Lower lobe of right lung (tissue), 2 donors: ENCODE results near the gene AGMO. TPM values are rescaled to one million over a fixed set of nuclear protein-coding genes. Genes with fewer than 3 reads are reported as not detected.

Source experiments
- ATAC-seq, 2 donors: fragments of 200-7000 bp; cut with Tn5 transposase; one replicate each; pipeline ENCODE4 v1.9.1; 2020 to 2022; ENCODE audit warnings: mild to moderate bottlenecking in 2 of 2, moderate library complexity in 2 of 2
- DNase-seq: peaks from one replicate; pipeline ENCODE4 v3.0.0-alpha.2; 2020
- H3K27ac ChIP-seq: fragments of 200-600 bp; one replicate; pipeline ENCODE4 v1.8.0; 2022
- H3K27me3 ChIP-seq: fragments of 200-600 bp; one replicate; pipeline ENCODE4 v1.8.0; 2022; ENCODE audit warnings: low read depth
- H3K36me3 ChIP-seq: fragments of 200-600 bp; one replicate; pipeline ENCODE4 v1.8.0; 2022; ENCODE audit warnings: mild to moderate bottlenecking
- H3K4me1 ChIP-seq: fragments of 200-600 bp; one replicate; pipeline ENCODE4 v1.8.0; 2022
- H3K4me3 ChIP-seq: fragments of 200-600 bp; one replicate; pipeline ENCODE4 v1.8.0; 2022; ENCODE audit warnings: mild to moderate bottlenecking
- H3K9me3 ChIP-seq: fragments of 200-600 bp; one replicate; pipeline ENCODE4 v1.8.0; 2022
- intact Hi-C: fragments of 100-400 bp; cut with DNase I; formaldehyde crosslinking; loops from one replicate; pipeline ENCODE4 v1.11.0; 2022
- total RNA-seq: library from RNA; stranded (reverse); fragmentation: NEBNext Ultra II Directional; extraction: Animal tissue kit (Norgen Biotek cat#: 25700); gene quantifications from one replicate; pipeline ENCODE4 v1.2.1, GENCODE V29; 2021
- TF ChIP-seq, protein P1 (sequence below): fragments of 200-600 bp; IDR thresholded peaks from one replicate; pipeline ENCODE4 v1.8.0; 2022; ENCODE audit warnings: antibody characterized with exemption, mild to moderate bottlenecking
- donor health status: DM: no; HTN: yes; CAD: no; lungs with severe emphysema.

AGMO gene
- total RNA-seq, 1 donor from 2014 or later, result not detected

DNA sequence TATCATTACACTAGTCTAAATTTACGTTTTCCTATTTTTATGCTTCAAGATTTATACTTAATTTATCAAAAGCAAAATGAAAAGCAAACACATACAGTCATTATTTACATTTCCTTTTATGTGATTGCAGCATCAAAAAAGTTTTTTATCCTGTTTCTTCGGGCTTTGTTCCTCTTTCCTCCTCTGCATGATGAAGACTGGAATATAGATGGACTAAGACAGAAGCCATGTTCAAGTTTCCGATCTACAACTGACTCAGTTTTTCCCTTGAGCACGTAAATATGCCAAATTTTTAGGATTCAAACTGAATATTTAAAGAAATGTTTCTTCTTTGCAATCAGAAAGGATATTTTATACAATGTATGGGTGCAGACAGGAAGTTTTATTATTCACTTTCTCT, 385.7 kb downstream of the AGMO start:
- no peaks in the 10 kb centered on the region for H3K36me3 ChIP-seq
- H3K27ac ChIP-seq, result no peak overlapping the region
- TF ChIP-seq, protein P1, sequence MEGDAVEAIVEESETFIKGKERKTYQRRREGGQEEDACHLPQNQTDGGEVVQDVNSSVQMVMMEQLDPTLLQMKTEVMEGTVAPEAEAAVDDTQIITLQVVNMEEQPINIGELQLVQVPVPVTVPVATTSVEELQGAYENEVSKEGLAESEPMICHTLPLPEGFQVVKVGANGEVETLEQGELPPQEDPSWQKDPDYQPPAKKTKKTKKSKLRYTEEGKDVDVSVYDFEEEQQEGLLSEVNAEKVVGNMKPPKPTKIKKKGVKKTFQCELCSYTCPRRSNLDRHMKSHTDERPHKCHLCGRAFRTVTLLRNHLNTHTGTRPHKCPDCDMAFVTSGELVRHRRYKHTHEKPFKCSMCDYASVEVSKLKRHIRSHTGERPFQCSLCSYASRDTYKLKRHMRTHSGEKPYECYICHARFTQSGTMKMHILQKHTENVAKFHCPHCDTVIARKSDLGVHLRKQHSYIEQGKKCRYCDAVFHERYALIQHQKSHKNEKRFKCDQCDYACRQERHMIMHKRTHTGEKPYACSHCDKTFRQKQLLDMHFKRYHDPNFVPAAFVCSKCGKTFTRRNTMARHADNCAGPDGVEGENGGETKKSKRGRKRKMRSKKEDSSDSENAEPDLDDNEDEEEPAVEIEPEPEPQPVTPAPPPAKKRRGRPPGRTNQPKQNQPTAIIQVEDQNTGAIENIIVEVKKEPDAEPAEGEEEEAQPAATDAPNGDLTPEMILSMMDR, result no peak
- no peaks in the 10 kb centered on the region for H3K4me1 ChIP-seq
- no peak overlapping the region for H3K4me3 ChIP-seq
- no peaks in the 10 kb centered on the region for H3K9me3 ChIP-seq
- DNase-seq (no peak), ATAC-seq (no peak)
- H3K27me3 ChIP-seq, result no peaks in the 10 kb centered on the region
- intact Hi-C loops, result no loop called here

DNA sequence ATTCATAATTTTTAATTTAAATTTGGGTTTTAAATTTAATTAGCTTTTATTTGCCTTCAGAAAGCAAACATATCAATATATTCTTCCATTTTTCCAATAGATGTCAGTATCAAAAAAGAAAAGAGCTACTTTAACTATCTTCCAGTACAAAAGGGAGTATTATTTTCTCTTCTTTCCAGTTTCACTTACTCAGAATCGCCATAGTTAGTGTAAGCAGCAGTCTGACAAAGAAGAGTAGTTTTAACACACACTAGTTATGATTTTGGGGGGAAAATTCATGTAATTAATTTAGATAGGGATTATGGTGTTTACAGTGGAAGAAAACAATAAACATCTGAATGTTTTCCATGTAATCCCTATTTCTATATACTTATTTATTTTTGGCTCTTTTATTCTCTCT, 386.7 kb downstream of the AGMO start:
- H3K9me3 ChIP-seq, result no peaks in the 10 kb centered on the region
- H3K27ac ChIP-seq, result no peak overlapping the region
- DNase-seq (no peak), ATAC-seq (no peak)
- no peaks in the 10 kb centered on the region for H3K27me3 ChIP-seq
- no peaks in the 10 kb centered on the region for H3K36me3 ChIP-seq
- H3K4me3 ChIP-seq, result no peak overlapping the region
- H3K4me1 ChIP-seq, result no peaks in the 10 kb centered on the region
- TF ChIP-seq, protein P1, result no peak
- intact Hi-C loops, result no loop called here

DNA sequence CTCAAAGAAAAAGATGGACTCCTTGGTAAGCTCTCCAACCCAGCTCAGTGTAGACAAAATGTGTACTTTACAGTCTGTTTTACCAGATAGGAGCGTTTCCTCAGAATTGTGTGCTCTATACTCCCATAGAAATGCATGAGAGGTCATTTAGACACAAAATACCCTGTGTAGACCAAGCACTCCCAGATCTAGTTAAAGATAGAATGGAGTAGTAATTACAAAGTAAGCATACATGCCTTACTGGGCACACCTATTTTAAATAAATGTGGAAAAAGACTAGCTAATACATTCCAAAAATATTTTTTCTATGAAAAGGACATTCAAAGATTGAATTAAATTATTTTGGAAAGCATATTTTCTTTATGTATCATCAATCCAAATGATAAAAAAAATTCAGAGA, 387.3 kb downstream of the AGMO start:
- Histone ChIP-seq H3K4me3 (no peak overlapping the region), H3K36me3 (no peaks in the 10 kb centered on the region), H3K9me3 (no peaks in the 10 kb centered on the region), H3K4me1 (no peaks in the 10 kb centered on the region), H3K27ac (no peak overlapping the region), H3K27me3 (no peaks in the 10 kb centered on the region)
- TF ChIP-seq, protein P1, result no peak
- intact Hi-C loops, result no loop called here
- ATAC-seq, result no peak
- DNase-seq, result no peak

DNA sequence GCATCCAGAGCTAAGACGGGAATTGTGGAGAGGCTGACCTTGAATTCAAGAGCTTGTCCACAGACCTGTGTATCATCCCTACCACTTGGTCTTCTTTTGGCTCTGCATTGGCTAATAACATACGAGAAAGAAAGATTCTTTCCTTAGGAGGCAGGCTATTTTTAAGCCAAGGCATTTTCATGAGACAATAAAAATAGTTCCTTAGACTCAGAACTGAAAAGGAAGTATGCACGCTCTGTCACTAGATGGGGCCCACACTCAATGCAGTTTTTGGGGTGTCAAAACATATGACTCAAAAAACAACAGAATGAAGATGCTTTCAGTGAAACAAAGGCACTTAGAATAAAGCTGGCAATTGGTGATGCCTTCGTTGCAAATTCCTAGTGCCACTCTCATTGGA, 393.3 kb downstream of the AGMO start:
- H3K27me3 ChIP-seq, result no peaks in the 10 kb centered on the region
- H3K9me3 ChIP-seq, result no peaks in the 10 kb centered on the region
- intact Hi-C loops, result no loop called here
- H3K36me3 ChIP-seq, result no peaks in the 10 kb centered on the region
- TF ChIP-seq, protein P1, result no peak
- H3K4me1 ChIP-seq, result no peaks in the 10 kb centered on the region
- ATAC-seq (no peak), DNase-seq (no peak)
- H3K27ac ChIP-seq, result no peak overlapping the region
- no peak overlapping the region for H3K4me3 ChIP-seq

DNA sequence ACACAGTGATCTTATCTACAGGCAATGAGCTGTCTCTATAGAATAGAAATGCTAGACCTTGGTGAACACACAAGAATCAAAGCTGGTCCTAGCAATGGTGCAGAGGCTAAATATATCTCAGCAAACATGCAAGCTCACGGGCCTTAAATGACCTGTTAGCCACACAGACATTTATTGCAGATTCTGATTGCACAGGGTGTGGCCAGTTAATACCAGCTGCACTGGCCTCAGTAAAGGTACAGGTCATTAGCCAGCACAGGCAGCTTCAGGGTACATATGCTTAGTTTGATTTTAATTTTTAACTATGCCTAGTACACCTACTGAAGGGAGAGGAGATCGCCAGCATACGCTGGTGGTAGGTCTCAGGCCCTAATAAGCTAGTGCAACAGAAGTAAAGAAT, 393.9 kb downstream of the AGMO start:
- Histone ChIP-seq H3K4me1 (no peaks in the 10 kb centered on the region), H3K27ac (no peak overlapping the region), H3K36me3 (no peaks in the 10 kb centered on the region), H3K9me3 (no peaks in the 10 kb centered on the region), H3K4me3 (no peak overlapping the region), H3K27me3 (no peaks in the 10 kb centered on the region)
- TF ChIP-seq, protein P1, result no peak
- DNase-seq (no peak), ATAC-seq (no peak)
- intact Hi-C loops, result no loop called here

DNA sequence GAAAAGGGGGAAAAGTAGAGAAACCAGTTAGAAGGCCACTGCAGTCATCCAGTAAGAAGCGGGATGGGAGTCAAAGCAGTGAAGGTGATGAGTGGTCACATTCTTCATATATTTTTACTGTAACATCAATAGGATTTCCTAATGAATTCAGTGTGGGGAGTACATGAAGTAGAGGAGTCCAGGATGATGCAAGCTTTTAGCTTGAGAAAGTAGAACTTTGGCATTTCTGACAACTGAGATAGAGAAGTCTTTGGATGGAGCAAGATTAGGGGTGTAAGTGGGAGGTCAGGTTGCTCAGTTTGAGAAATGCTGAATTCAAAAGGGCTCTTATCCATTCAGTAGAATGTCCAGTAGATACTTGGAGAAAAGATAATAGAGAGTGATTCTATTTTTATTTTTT, 395.2 kb downstream of the AGMO start:
- no peak for ATAC-seq
- H3K27ac ChIP-seq, result no peak overlapping the region
- no peak overlapping the region for H3K4me3 ChIP-seq
- DNase-seq, result no peak
- H3K9me3 ChIP-seq, result no peaks in the 10 kb centered on the region
- no peaks in the 10 kb centered on the region for H3K4me1 ChIP-seq
- intact Hi-C loops, result no loop called here
- TF ChIP-seq, protein P1, result no peak
- no peaks in the 10 kb centered on the region for H3K36me3 ChIP-seq
- no peaks in the 10 kb centered on the region for H3K27me3 ChIP-seq
